Stimulated activated CD4-positive, alpha-beta T cell treated with anti-CD3 and anti-CD28 coated beads, TNF-alpha, amount 100 ng/mL, for 1 hour (primary cell): ENCODE data around the gene HCN3.
"Not testable (repeated sequence)": the region's sequence is repeated elsewhere in the genome, so short reads cannot be mapped to it uniquely, and the experiment has no call there.

ENCODE experiments used
- DNase-seq, 3 donors: peaks; one replicate each; pipeline ENCODE4 v3.0.0-alpha.2; 2020; ENCODE audit warnings: low read depth in 3 of 3, low spot score in 1 of 3

HCN3 gene

DNA sequence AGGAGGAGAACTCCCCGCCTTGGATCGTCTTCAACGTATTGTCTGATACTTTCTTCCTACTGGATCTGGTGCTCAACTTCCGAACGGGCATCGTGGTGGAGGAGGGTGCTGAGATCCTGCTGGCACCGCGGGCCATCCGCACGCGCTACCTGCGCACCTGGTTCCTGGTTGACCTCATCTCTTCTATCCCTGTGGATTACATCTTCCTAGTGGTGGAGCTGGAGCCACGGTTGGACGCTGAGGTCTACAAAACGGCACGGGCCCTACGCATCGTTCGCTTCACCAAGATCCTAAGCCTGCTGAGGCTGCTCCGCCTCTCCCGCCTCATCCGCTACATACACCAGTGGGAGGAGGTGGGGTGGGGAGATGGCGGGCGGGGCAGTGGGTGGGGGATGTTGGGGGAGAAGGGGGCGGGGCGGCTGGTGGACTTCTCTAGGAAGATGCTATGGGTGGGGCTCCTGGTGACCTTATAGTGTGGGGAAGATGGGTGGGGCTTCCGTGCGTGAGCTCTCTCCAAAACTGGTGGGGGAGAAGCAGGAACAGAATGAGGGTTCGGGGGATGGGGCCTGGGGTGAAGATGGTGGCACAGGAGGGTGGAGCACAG is 5.3 kb downstream of the HCN3 start:
- no peak for DNase-seq

- DNase-seq = no peak
Observed at GRCh38 chr1:155284476-155284875, 7.2 kb downstream of the HCN3 start.

DNA sequence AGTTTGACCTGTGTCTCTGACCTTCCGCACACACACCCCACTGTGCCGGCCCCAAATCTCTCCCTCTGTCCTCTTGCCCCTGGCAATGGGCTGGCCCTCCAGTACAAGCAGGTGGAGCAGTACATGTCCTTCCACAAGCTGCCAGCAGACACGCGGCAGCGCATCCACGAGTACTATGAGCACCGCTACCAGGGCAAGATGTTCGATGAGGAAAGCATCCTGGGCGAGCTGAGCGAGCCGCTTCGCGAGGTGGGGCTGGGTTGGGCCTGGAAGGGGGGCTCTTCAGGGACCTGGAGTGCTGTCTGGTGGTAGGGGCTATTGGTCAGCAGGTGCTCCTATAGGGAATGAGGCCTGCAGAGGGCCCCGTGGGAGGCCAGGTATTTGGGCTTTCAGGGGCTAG is 7.8 kb downstream of the HCN3 start:
- DNase-seq = no peak

DNA sequence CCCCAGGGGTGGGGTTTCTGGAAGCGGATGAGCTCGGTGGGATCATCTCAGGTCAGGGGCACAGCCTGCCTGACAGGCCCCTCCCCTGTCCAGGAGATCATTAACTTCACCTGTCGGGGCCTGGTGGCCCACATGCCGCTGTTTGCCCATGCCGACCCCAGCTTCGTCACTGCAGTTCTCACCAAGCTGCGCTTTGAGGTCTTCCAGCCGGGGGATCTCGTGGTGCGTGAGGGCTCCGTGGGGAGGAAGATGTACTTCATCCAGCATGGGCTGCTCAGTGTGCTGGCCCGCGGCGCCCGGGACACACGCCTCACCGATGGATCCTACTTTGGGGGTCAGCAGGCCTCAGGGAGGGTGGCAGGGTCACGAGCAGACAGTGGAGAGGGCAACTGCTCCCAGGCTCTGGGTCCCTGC is 8.4 kb downstream of the HCN3 start:
- DNase-seq = no peak

GRCh38 chr1:155286544-155286943 is 9.3 kb downstream of the HCN3 start:
- no peak for DNase-seq

DNA sequence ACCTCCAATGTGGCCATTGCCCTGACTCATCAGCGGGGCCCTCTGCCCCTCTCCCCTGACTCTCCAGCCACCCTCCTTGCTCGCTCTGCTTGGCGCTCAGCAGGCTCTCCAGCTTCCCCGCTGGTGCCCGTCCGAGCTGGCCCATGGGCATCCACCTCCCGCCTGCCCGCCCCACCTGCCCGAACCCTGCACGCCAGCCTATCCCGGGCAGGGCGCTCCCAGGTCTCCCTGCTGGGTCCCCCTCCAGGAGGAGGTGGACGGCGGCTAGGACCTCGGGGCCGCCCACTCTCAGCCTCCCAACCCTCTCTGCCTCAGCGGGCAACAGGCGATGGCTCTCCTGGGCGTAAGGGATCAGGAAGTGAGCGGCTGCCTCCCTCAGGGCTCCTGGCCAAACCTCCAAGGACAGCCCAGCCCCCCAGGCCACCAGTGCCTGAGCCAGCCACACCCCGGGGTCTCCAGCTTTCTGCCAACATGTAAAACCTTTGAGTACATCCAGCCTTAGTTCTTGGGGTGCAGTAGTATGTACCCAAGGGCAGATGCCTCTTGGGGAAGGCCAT is 10.8 kb downstream of the HCN3 start:
- no peak for DNase-seq

GRCh38 chr1:155291006-155291405 is 13.7 kb downstream of the HCN3 start:
- DNase-seq = not testable (repeated sequence)

DNA sequence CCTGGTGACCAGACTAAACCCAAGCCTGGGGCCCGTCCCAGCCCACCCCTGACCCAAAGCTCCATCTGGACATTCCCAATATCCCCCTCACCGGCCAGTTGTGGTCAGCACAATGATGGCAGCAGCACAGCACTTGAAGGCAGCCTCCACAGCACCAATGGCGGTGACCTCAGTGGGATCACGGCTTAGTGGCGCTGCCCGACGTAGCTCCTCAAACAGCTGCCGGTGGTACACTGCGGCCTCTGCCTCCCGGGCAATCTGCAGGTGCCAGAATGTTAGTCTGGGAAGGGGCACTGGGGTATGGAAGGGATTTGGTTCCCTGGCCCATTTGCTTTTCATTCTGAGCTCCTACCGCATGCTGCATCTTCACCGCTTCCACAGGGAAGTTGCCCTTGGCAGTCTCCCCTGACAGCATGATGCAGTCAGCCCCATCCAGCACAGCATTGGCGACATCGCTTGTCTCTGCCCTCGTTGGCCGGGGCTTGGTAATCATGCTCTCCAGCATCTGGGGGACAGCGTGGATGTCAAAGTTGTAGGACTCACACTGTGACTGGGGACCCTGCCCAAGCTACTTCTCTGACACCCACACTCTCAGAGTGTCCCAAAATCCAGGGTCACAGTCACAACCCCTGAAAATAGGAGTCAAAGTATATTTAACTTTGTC is 16.0 kb downstream of the HCN3 start:
- no peak for DNase-seq

DNA sequence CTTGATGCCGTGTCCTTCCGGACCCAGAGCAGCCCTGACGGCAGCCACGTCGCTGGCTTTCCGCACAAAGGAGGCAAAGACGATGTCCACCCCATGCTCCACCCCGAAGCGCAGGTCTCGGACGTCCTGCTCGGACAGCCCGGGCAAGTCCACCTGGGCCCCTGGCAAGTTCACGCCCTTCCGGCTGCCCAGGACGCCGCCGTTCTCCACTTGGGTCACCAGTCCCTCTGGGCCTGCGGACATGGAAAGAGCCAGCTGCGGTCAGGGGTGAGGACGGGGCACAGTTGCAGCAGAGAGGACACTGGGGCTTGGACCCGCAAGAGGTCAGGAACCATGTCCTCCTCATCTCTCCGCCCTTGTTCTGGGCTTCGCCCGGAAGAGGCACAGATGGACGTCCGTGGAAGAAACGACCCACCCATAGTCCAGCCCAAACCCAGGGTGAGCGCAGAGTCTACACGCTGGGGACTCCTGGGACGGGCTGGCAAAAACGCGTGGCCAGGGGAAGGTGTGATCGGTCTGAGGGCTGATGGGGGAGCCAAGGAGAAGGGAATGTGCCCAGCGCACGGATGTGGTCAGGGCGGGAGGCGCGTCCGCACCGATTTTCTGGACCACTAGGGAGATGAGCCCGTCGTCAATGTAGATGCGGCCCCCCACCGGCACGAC is 17.4 kb downstream of the HCN3 start:
- no peak for DNase-seq

- DNase-seq = no peak
Observed at GRCh38 chr1:155295183-155295941, 18.1 kb downstream of the HCN3 start.

DNA sequence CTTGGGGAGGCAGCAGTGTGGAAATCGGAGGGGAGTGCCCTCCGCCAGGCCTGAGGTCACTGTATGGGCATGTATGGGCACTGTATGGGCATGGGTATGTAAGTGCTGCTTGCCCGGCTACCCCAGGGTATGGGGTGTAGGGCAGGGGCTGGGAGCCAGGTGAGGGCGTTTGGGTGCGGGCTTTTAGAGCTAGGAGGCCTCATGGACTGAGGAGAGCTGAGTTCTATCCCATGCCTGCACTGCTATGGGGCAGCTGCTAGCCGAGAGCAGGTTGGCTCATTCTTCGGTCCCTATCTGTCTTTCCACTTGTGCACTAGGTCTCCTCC is 18.6 kb downstream of the HCN3 start:
- DNase-seq = no peak

- no peak for DNase-seq
Observed at GRCh38 chr1:155296661-155297060, 19.4 kb downstream of the HCN3 start.

DNA sequence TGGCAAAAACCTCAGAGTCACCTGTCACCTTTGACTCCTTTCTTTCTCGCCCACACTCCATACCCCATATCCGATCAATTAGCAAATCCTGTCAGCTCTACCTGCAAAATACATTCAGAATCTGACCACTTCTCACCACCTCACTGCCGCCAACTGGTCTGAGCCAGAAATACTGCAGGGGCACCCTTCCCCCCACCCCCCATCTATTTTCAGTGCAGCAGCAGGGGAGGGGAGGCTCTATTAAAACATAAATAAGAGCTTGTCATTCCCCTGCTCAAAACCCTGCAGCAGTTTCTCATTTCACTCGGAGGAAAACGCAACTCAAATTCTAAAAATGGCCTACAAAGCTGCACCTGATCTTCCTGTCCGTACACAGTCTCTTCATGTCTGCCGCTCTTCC is 20.1 kb downstream of the HCN3 start:
- DNase-seq = no peak

GRCh38 chr1:155300024-155300423 is 22.8 kb downstream of the HCN3 start:
- DNase-seq = no peak

DNA sequence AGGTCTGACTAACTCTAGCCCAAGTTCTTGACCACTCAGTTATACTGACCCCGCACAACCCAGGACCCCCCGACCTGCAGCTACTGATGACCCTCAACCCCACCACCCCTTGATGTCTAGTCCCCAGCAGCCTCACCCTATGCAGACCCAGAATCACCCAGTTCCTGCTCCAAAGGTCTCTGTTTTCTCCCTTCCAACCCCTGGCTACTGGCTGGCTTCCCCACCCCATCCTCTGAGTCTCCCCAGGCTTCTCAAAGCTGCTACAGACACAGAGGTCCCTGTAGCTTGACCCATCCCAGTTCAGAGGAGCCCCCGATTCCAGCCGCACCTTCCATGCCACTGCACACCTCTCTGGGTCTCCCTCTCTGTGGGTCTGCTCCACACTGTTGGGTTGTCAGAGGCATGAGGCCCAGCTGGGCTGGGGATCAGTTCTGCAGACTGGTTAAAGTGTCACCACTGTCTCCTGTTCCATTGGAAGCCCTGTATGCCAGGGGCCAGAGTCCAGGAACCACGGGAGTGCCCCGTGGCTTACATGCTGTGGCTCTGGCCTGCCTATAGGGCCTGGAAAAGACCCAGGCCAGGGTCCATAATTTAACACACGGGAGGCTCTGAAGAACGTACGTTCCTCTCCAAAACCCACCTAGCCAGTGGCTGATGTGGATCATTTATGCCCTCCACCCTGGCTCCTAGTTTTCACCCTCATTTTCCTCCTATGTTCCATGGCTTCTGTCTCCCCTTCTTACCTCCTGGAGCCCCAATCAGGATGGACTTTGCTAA is 23.5 kb downstream of the HCN3 start:
- no peak for DNase-seq

GRCh38 chr1:155301342-155301841 is 24.1 kb downstream of the HCN3 start, which contains the start of gene PKLR:
Gene PKLR (minus strand): TSS chr1:155301438. CDS start chr1:155301395, 43 bp downstream.
- DNase-seq = no peak

DNA sequence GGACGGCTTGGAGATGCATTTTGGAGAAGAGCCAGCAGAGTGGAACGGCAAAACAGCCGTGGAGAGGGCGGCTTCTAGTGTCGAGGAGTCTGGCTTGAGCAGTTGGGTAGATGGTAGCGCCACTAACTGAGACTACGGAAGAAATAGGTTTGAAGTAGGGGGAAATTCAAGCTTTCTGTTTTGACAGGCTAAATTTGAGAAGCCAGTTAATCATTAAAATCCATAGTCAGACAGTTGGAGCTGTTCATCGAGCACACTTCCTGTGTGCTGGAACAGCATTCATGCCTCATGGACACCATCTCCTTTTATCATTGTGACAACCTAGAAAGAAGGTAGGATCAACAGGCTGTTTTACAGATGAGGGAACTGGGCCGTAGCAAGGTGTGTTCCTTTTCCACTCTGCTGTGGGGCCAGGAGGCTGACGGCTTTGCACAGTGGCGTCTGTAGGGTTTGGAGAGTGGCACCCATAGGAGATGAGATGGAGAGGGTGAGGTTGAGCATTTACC is 27.3 kb downstream of the HCN3 start:
- DNase-seq = no peak

DNA sequence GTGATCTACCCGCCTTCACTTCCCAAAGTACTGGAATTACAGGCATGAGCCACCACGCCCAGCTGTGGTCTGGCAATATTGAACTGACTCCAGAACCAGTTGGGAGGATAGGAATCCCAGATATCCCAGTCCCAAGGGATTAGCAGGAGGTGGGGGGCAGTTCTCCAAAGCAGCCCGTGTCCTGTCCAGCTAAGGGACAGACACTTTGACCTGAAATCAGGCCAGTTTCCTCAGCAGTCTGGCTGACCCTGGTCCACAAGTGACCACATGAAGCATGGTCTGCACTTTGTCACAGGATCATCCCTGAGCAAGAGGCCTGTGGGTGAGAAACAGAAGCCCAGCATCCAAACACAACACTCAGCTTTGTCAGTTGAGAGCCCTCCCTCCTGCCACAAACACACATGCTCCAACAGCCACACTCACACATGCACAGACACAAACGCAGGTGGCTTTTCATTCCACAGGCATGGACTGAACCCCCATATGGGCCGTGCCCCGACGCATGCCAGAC is 28.7 kb downstream of the HCN3 start:
- no peak for DNase-seq

GRCh38 chr1:155307247-155307740 is 30.0 kb downstream of the HCN3 start:
- DNase-seq = no peak
